Suppressor macrophage treated with lipopolysaccharide for 1 hour (primary cell): ENCODE measurements around the gene KRTAP5-7.
"Not testable (repeated sequence)": the region's sequence is repeated elsewhere in the genome, so short reads cannot be mapped to it uniquely, and the experiment has no call there.

Experiments
- DNase-seq, 3 donors: peaks; one replicate each; pipeline ENCODE4 v3.0.0-alpha.2; 2020 to 2022

KRTAP5-7 gene, protein sequence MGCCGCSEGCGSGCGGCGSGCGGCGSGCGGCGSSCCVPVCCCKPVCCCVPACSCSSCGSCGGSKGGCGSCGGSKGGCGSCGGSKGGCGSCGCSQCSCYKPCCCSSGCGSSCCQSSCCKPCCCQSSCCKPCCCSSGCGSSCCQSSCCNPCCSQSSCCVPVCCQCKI

GRCh38 chr11:71526796-71527575, at the start of gene KRTAP5-7:
KRTAP5-7 (plus strand) TSS chr11:71527267; CDS start chr11:71527301, 34 bp downstream.
- DNase-seq: not testable (repeated sequence)

GRCh38 chr11:71477641-71478527, 49.2 kb upstream of the KRTAP5-7 start:
- DNase-seq: no peak

DNA sequence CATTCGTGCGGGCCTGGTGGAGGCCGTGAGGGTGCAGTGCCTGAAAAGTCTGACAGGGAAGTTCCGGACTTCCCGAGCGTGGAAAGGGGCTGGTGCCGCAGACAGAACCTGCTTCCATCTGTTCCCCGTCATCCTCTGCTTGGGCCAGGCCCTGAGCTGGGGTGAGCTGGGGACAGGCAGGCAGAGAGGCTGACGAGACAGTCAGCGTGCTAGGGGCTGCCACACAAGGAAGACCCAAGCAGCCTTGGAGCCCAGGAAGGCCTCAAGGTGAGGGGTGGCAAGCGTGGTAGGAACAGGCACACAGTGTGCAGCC, 48.6 kb upstream of the KRTAP5-7 start:
- no peak for DNase-seq

DNA sequence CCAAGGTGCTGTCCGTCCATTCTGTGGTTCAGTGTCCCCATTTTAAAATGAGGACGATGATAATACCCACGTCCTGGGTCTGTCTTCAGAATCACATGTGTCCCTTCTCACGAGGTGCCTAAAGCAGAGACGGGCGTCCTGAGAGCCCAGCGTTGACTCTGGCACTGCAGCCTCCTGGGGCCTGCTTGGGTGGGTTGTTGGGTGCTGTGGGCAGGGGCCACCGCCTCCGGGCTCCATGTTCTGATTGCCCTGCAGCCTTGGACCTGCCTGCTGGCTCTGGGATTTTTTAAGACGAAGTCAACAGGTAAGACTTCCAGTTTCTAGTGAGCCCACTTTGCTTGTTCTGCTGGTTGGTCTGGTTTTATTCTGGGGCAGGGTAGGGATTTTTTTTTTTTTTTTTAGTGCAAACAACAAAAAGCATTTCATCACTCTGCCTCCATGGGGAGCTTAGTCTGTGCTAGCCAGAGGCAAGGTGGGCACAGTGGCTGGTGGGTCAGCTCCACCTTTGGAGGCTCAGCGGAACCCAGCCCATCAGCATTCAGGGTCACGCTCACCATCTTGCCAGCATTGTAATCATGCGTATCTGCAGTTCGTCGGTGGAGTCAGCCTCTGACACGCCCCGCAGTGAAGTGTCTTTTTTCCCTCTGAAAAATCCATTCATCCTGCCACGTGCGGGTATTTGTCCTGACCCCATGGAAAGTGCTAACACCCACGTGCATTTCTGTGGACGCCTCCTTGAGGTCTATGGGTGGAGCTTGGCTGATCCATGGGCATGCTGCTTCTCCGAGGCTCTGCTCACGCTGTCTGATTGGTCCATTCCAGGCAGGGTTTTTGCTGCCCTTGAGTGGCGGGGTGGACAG, 45.7 kb upstream of the KRTAP5-7 start:
- DNase-seq: no peak

GRCh38 chr11:71482216-71482615, 44.9 kb upstream of the KRTAP5-7 start:
- DNase-seq: no peak

- DNase-seq: no peak
Measured at GRCh38 chr11:71482746-71483364, 44.2 kb upstream of the KRTAP5-7 start.

GRCh38 chr11:71483692-71484091, 43.4 kb upstream of the KRTAP5-7 start:
- DNase-seq: no peak

- no peak for DNase-seq
Measured at GRCh38 chr11:71484248-71485062, 42.6 kb upstream of the KRTAP5-7 start.

DNA sequence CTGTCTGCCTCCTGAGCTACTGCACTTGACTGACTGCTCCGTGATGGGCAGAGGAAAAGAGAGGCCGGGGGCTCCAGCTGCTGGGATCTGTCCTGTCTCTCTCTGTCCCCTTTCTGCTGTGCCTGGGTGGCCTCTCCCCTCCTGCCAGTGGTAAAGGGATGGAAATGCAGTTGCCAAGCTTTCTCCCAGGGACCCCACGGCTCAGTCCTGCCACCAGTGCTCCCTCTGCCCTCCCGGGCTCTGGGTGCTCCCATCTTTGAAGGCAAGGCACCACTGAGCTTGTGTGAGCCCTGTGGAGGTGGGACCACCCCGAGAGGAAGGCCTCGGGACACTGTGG, 42.0 kb upstream of the KRTAP5-7 start:
- DNase-seq: no peak

GRCh38 chr11:71485466-71485865, 41.6 kb upstream of the KRTAP5-7 start:
- DNase-seq: no peak

DNA sequence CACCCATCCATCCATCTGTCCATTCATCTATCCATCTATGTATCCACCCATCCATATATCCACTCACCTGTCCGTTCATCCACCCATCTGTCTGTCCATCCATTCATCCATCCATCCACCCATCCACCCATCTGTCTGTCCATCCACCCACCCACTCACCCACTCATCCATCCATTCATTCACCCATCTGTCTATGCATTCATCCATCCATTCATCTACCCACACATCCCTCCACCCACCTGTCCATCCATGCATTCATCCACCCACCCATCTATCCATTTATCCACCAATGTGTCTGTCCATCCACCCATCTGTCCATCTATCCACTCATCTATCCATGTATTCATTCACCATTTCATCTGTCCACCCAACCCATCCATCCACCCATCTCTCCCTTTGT, 40.7 kb upstream of the KRTAP5-7 start:
- DNase-seq: no peak

DNA sequence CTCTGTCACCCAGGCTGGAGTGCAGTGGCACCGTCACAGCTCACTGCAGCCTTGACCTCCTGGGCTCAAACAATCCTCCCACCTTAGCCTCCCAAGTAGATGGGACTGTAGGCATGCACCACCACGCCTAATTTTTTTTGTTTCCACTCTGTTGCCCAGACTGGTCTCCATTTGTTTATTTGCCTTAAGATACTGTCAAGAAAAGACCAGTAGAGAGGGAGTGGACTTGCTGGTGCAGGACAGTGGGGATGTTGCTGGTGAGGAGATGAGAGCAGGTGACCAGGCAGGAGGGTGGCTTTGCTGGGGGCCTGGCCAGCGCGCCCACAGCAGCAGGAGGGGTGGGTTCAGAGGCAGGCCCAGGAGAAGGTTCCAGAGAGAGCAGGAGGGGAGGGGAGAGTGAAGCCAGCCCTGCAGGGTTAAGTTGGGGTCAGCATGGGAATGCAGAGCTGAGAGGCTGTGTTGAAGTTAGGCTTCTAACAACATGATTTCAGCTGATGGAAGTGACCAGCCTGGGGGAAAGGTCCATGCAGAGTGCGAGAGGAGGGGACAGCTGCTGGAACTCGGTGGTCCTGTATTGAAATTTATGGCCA, 38.3 kb upstream of the KRTAP5-7 start:
- no peak for DNase-seq

DNA sequence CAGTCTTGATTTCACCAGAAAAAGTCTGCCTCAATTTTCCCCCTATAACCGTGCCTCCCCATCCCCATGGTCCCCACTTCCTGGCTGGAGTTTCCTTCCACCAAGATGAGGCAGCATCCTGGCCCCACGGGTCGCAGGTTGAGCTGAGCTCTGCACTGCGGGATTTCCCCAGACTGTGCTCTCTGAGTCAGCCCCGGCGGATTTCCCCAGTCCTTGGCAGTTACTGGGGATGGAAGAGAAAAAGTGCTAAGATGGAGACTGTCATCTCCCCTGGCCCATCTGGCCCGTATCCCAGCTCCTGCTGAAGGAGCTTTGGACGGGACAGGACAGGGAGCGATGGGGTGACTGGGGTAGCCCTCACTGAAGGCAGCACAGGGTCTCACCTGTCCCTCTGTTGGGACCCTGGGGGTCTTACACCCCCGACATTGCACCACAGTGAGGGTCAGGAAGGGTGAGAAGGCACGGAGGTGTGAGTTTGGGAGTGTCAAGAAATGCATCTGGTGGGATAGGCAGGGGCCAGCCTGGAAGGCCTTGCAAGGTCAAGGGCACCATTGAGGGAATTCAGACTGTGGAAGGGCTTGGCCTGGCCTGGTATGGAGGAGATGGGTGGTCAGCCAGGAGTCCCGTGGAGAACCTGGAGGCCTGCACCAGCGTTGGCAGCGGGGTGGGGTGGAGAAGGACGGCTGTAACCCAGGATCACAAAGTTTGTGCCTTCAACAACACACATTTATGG, 37.6 kb upstream of the KRTAP5-7 start:
- DNase-seq: peak; percentile 73 to 89 (median 84)

DNA sequence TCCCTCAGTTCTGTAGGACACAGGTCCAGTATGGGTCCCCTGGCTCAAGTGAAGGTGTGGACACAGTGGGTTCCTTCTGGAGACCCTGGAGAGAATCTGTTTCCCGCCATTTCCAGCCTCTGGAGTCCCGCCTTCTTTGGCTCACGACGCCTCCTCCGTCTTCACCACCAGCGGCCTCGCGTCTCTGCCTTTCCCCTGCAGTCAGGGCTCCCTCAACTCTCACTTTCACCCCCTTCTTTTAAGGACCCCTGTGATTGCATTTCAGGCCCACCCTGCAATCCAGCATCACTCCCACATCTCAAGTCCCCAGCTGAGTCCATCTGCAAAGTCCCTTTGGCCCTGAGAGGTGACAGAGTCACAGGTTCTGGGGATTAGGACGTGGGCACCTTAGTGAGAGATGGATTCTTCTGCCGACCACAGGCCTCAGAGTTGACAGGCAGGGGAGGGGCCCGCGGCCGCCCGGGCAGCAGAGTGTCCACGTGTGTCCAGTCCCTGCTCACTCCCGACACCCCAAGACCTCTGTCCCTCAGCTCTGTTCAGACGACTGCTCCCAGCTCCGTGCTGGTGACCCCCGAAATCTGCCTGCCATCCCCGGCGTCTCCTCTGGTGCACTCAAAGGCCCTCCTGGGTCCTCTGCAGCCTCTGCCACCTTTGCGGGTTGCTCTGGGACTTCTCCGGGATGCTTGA, 36.9 kb upstream of the KRTAP5-7 start:
- no peak for DNase-seq

GRCh38 chr11:71490731-71491390, 36.2 kb upstream of the KRTAP5-7 start:
- DNase-seq: no peak

- DNase-seq: no peak
Measured at GRCh38 chr11:71491531-71491930, 35.5 kb upstream of the KRTAP5-7 start.

DNA sequence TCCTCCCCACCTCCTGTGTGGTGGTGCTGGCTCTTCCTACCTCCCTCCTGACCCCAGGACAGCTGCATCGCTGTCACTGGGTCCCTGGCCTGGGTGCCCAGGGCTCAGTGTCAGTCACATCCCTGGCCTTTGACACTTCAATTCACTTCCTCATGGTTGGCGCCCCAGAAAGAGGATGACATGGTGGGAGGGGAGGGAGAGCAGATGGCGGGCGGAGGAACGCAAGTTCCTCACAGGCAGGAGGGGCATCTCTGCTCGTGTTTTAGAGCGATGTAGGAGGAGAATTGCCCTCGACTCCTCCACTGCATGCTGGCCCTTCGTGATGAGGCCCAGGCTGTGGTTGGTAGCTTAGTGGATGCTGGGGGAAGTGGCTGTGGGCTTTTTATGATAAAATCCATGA, 35.1 kb upstream of the KRTAP5-7 start:
- peak in 2 of 3 donors; percentile 4 to 12 for DNase-seq

- no peak for DNase-seq
Measured at GRCh38 chr11:71495286-71496230, 31.5 kb upstream of the KRTAP5-7 start.
